ENCODE results near the gene ZNF462.

GRCh38 chr9:106970976-106971457 is 108.1 kb downstream of the ZNF462 start:
- TF ChIP-seq ZNF274 (IDR thresholded peaks at IDR 0.05; ENCODE audit: low read depth, low read length) (no peak), YY1 (IDR thresholded peaks at IDR 0.05; ENCODE audit: insufficient read depth, insufficient read length) (no peak)
